WTC11 (cell line): ENCODE measurements around the gene CD37. TPM values are rescaled to one million over a fixed set of nuclear protein-coding genes. Genes with fewer than 3 reads are reported as not detected.

Source experiments
- ATAC-seq: fragments of 200-7000 bp; cut with Tn5 transposase; 2 replicates; pipeline ENCODE4 v1.10.0; 2021; ENCODE audit warnings: mild to moderate bottlenecking, moderate library complexity
- Bru-seq: library from RNA; stranded (reverse); fragments of 400-500 nt; gene quantifications from one replicate; lab custom pipeline; 2021; lab: Mats Ljungman, UMichigan
- CTCF ChIA-PET: fragments of 300-600 bp; sonication (Branson Sonifier 250); formaldehyde crosslinking; loops from one replicate; lab custom pipeline; 2021; ENCODE audit warnings: antibody characterized with exemption; lab: Charles Lee
- POLR2A ChIA-PET: fragments of 350-600 bp; sonication (Branson Sonifier 250); formaldehyde crosslinking; loops from one replicate; lab custom pipeline; 2021; ENCODE audit warnings: antibody characterized with exemption; lab: Charles Lee
- DNase-seq: peaks from one replicate; pipeline ENCODE4 v3.0.0; 2021; ENCODE audit warnings: low spot score
- H3K27ac Mint-ChIP-seq: 2 replicates; pipeline ENCODE4 v1.8.0; 2021; ENCODE audit warnings: mixed read lengths
- H3K27me3 Mint-ChIP-seq: 2 replicates; pipeline ENCODE4 v1.8.0; 2021; ENCODE audit warnings: low read depth, mild to moderate bottlenecking, moderate library complexity, mixed read lengths
- H3K36me3 Mint-ChIP-seq: 2 replicates; pipeline ENCODE4 v1.8.0; 2021; ENCODE audit warnings: mixed read lengths
- H3K4me1 Mint-ChIP-seq: 2 replicates; pipeline ENCODE4 v1.8.0; 2022; ENCODE audit warnings: mixed read lengths
- H3K4me3 Mint-ChIP-seq: 2 replicates; pipeline ENCODE4 v1.8.0; 2021; ENCODE audit warnings: mild to moderate bottlenecking, moderate library complexity, mixed read lengths
- H3K9me3 Mint-ChIP-seq: 2 replicates; pipeline ENCODE4 v1.8.0; 2021; ENCODE audit warnings: mixed read lengths
- ATF1 ChIP-seq: sonication (generic); formaldehyde crosslinking; IDR thresholded peaks from 2 replicates; pipeline ENCODE4 v1.8.1; 2023; ENCODE audit warnings: mild to moderate bottlenecking, moderate library complexity, missing genetic modification reagents
- E2F5 ChIP-seq: sonication (generic); formaldehyde crosslinking; IDR thresholded peaks from 2 replicates; pipeline ENCODE4 v1.8.1; 2022; ENCODE audit warnings: mild to moderate bottlenecking, moderate library complexity, missing genetic modification reagents
- ESRRA ChIP-seq: sonication (generic); formaldehyde crosslinking; IDR thresholded peaks from 2 replicates; pipeline ENCODE4 v1.8.1; 2022; ENCODE audit warnings: mild to moderate bottlenecking, missing genetic modification reagents, borderline replicate concordance
- FOXJ3 ChIP-seq: sonication (generic); formaldehyde crosslinking; IDR thresholded peaks from 2 replicates; pipeline ENCODE4 v1.9.0; 2021; ENCODE audit warnings: missing genetic modification reagents, mild to moderate bottlenecking, borderline replicate concordance
- GRHL2 ChIP-seq: fragments of 250-450 bp; sonication (Bioruptor Pico); IDR thresholded peaks from 2 replicates; pipeline ENCODE4 v1.8.0; 2022; ENCODE audit warnings: mild to moderate bottlenecking, moderate library complexity; ENCODE audit not compliant: insufficient replicate concordance, severe bottlenecking
- IRF2 ChIP-seq: sonication (generic); formaldehyde crosslinking; IDR thresholded peaks from 2 replicates; pipeline ENCODE4 v1.8.0; 2022; ENCODE audit warnings: low read depth, missing genetic modification reagents, borderline replicate concordance
- MYBL2 ChIP-seq: sonication (generic); formaldehyde crosslinking; IDR thresholded peaks from 2 replicates; pipeline ENCODE4 v1.8.1; 2023; ENCODE audit warnings: mild to moderate bottlenecking, moderate library complexity, missing genetic modification reagents
- NR1H2 ChIP-seq: sonication (generic); formaldehyde crosslinking; IDR thresholded peaks from 2 replicates; pipeline ENCODE4 v1.9.0; 2021; ENCODE audit warnings: mild to moderate bottlenecking, moderate library complexity, missing genetic modification reagents
- RORB ChIP-seq: fragments of 250-450 bp; sonication (Bioruptor Pico); IDR thresholded peaks from 2 replicates; pipeline ENCODE4 v1.9.0; 2021; ENCODE audit warnings: mild to moderate bottlenecking
- SMAD3 ChIP-seq: sonication (generic); formaldehyde crosslinking; IDR thresholded peaks from 2 replicates; pipeline ENCODE4 v1.8.0; 2022; ENCODE audit warnings: missing genetic modification reagents, mild to moderate bottlenecking, borderline replicate concordance
- TCF7 ChIP-seq: sonication (generic); formaldehyde crosslinking; IDR thresholded peaks from 2 replicates; pipeline ENCODE4 v1.8.0; 2022; ENCODE audit warnings: mild to moderate bottlenecking, low read depth, missing genetic modification reagents, moderate library complexity
- TEAD1 ChIP-seq: sonication (generic); formaldehyde crosslinking; IDR thresholded peaks from 2 replicates; pipeline ENCODE4 v1.8.0; 2022; ENCODE audit warnings: mild to moderate bottlenecking, missing genetic modification reagents
- ZNF138 ChIP-seq: sonication (generic); formaldehyde crosslinking; conservative IDR thresholded peaks from 2 replicates; pipeline ENCODE4 v1.8.1; 2022; ENCODE audit warnings: mild to moderate bottlenecking, moderate library complexity, missing genetic modification reagents
- ZNF671 ChIP-seq: fragments of 250-450 bp; sonication (Bioruptor Pico); IDR thresholded peaks from 2 replicates; pipeline ENCODE4 v1.8.0; 2021; ENCODE audit warnings: mild to moderate bottlenecking
- long read RNA-seq, 3 experiments: library from RNA in 1 of 3; library from capped mRNA in 1 of 3; library from polyadenylated mRNA in 1 of 3; unstranded in 2 of 3; stranded (forward) in 1 of 3; transcript quantifications; one replicate each; pipeline ENCODE4 v2.0.0, GENCODE V29; 2021
- total RNA-seq: library from RNA; stranded (reverse); gene quantifications from 3 replicates; pipeline ENCODE4 v1.2.3, GENCODE V29; 2021
- TF ChIP-seq, protein P1 (sequence below): sonication (generic); formaldehyde crosslinking; IDR thresholded peaks from 2 replicates; pipeline ENCODE4 v1.8.1; 2023; ENCODE audit warnings: mild to moderate bottlenecking, moderate library complexity, missing genetic modification reagents
- TF ChIP-seq, protein P2 (sequence below): sonication (generic); formaldehyde crosslinking; IDR thresholded peaks from 2 replicates; pipeline ENCODE4 v1.8.1; 2023; ENCODE audit warnings: mild to moderate bottlenecking, missing genetic modification reagents, moderate library complexity
- TF ChIP-seq, protein P3 (sequence below): sonication (generic); formaldehyde crosslinking; IDR thresholded peaks from 2 replicates; pipeline ENCODE4 v1.8.0; 2022; ENCODE audit warnings: missing genetic modification reagents
- TF ChIP-seq, protein P4 (sequence below): sonication (generic); formaldehyde crosslinking; conservative IDR thresholded peaks from 2 replicates; pipeline ENCODE4 v1.8.1; 2023; ENCODE audit warnings: mild to moderate bottlenecking, low read depth, missing genetic modification reagents, moderate library complexity

CD37 gene
- total RNA-seq = 0.27 to 1.6 TPM (median 1.2 TPM) in 3 replicates
- not detected for Bru-seq, nascent RNA
- long read RNA-seq, experiment 1, partial matches to known transcripts = 1 of 1 reads
- long read RNA-seq, experiment 1, other reads (novel, unspliced or antisense) = 0 of 1 reads
- long read RNA-seq, experiment 2 = 0 reads
- long read RNA-seq, experiment 3 = 0 reads

GRCh38 chr19:49335071-49335783, at the start of gene CD37:
Gene CD37, plus strand, starts transcription at chr19:49335406. Its CDS starts 135 bp downstream, at chr19:49335541.
- no peak within 1 kb of the TSS for H3K27ac Mint-ChIP-seq
- peaks cover 52% of the 10 kb centered on the region for H3K27me3 Mint-ChIP-seq
- ChIA-PET POLR2A (no interaction called here), CTCF (interaction anchor here (1.0 to 1.3 kb wide), 2 partner anchors 34 to 110 kb away, joined by 3 read pairs; no protein-coding TSS in a partner anchor)
- H3K4me3 Mint-ChIP-seq = no peak within 1 kb of the TSS
- H3K9me3 Mint-ChIP-seq = no peaks in the 10 kb centered on the region
- peaks cover 3% of the 10 kb centered on the region for H3K36me3 Mint-ChIP-seq
- no peak for TF ChIP-seq TCF7 (CRISPR knock-in tag)
- TF ChIP-seq, protein P1, sequence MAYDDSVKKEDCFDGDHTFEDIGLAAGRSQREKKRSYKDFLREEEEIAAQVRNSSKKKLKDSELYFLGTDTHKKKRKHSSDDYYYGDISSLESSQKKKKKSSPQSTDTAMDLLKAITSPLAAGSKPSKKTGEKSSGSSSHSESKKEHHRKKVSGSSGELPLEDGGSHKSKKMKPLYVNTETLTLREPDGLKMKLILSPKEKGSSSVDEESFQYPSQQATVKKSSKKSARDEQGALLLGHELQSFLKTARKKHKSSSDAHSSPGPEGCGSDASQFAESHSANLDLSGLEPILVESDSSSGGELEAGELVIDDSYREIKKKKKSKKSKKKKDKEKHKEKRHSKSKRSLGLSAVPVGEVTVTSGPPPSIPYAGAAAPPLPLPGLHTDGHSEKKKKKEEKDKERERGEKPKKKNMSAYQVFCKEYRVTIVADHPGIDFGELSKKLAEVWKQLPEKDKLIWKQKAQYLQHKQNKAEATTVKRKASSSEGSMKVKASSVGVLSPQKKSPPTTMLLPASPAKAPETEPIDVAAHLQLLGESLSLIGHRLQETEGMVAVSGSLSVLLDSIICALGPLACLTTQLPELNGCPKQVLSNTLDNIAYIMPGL (CRISPR knock-in tag) = no peak
- no peak for TF ChIP-seq ZNF671
- TF ChIP-seq, protein P2, sequence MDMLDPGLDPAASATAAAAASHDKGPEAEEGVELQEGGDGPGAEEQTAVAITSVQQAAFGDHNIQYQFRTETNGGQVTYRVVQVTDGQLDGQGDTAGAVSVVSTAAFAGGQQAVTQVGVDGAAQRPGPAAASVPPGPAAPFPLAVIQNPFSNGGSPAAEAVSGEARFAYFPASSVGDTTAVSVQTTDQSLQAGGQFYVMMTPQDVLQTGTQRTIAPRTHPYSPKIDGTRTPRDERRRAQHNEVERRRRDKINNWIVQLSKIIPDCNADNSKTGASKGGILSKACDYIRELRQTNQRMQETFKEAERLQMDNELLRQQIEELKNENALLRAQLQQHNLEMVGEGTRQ (CRISPR knock-in tag) = no peak
- TF ChIP-seq SMAD3 = no peak
- TF ChIP-seq E2F5 (CRISPR knock-in tag) = no peak
- no peak for TF ChIP-seq GRHL2 (CRISPR knock-in tag)
- no peak for TF ChIP-seq ZNF138 (CRISPR knock-in tag)
- TF ChIP-seq, protein P3, sequence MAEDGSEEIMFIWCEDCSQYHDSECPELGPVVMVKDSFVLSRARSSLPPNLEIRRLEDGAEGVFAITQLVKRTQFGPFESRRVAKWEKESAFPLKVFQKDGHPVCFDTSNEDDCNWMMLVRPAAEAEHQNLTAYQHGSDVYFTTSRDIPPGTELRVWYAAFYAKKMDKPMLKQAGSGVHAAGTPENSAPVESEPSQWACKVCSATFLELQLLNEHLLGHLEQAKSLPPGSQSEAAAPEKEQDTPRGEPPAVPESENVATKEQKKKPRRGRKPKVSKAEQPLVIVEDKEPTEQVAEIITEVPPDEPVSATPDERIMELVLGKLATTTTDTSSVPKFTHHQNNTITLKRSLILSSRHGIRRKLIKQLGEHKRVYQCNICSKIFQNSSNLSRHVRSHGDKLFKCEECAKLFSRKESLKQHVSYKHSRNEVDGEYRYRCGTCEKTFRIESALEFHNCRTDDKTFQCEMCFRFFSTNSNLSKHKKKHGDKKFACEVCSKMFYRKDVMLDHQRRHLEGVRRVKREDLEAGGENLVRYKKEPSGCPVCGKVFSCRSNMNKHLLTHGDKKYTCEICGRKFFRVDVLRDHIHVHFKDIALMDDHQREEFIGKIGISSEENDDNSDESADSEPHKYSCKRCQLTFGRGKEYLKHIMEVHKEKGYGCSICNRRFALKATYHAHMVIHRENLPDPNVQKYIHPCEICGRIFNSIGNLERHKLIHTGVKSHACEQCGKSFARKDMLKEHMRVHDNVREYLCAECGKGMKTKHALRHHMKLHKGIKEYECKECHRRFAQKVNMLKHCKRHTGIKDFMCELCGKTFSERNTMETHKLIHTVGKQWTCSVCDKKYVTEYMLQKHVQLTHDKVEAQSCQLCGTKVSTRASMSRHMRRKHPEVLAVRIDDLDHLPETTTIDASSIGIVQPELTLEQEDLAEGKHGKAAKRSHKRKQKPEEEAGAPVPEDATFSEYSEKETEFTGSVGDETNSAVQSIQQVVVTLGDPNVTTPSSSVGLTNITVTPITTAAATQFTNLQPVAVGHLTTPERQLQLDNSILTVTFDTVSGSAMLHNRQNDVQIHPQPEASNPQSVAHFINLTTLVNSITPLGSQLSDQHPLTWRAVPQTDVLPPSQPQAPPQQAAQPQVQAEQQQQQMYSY = no peak
- TF ChIP-seq FOXJ3 (CRISPR knock-in tag) = no peak
- TF ChIP-seq RORB (CRISPR knock-in tag) = no peak
- no peak for TF ChIP-seq ATF1 (CRISPR knock-in tag)
- TF ChIP-seq IRF2 = no peak
- TF ChIP-seq NR1H2 (CRISPR knock-in tag) = no peak
- TF ChIP-seq, protein P4, sequence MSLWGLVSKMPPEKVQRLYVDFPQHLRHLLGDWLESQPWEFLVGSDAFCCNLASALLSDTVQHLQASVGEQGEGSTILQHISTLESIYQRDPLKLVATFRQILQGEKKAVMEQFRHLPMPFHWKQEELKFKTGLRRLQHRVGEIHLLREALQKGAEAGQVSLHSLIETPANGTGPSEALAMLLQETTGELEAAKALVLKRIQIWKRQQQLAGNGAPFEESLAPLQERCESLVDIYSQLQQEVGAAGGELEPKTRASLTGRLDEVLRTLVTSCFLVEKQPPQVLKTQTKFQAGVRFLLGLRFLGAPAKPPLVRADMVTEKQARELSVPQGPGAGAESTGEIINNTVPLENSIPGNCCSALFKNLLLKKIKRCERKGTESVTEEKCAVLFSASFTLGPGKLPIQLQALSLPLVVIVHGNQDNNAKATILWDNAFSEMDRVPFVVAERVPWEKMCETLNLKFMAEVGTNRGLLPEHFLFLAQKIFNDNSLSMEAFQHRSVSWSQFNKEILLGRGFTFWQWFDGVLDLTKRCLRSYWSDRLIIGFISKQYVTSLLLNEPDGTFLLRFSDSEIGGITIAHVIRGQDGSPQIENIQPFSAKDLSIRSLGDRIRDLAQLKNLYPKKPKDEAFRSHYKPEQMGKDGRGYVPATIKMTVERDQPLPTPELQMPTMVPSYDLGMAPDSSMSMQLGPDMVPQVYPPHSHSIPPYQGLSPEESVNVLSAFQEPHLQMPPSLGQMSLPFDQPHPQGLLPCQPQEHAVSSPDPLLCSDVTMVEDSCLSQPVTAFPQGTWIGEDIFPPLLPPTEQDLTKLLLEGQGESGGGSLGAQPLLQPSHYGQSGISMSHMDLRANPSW = no peak
- no peak for TF ChIP-seq TEAD1 (CRISPR knock-in tag)
- TF ChIP-seq ESRRA (CRISPR knock-in tag) = no peak
- TF ChIP-seq MYBL2 (CRISPR knock-in tag) = no peak
- no peak for ATAC-seq
- no peak for DNase-seq
- peaks cover 28% of the 10 kb centered on the region for H3K4me1 Mint-ChIP-seq
